ENCODE measurements around the gene KSR2.

- TF ChIP-seq CTCF (IDR thresholded peaks at IDR 0.05) (no peak), POLR2A (IDR thresholded peaks at IDR 0.05) (no peak), POLR2AphosphoS5 (IDR thresholded peaks at IDR 0.05; ENCODE audit: insufficient read depth in 1 of 2, low read depth in 1 of 2) (no peak)
Observed at GRCh38 chr12:117699575-117699974, 269.2 kb downstream of the KSR2 start.
